NCI-H146 treated with DMSO at 0.1 percent for 48 hours (cell line): ENCODE measurements around the gene NRXN3.

Experiments
- DNase-seq: peaks from one replicate; lab custom pipeline; 2025; ENCODE audit not compliant: unreplicated experiment; lab: John Stamatoyannopoulos, UW

NRXN3 gene

GRCh38 chr14:79437951-79438350 lies 1267.8 kb downstream of the NRXN3 start:
- DNase-seq = no peak

- no peak for DNase-seq
Observed at GRCh38 chr14:79438696-79439342, 1268.6 kb downstream of the NRXN3 start.

- DNase-seq = no peak
Observed at GRCh38 chr14:79442786-79443185, 1272.6 kb downstream of the NRXN3 start.

- no peak for DNase-seq
Observed at GRCh38 chr14:79443602-79444001, 1273.4 kb downstream of the NRXN3 start.

GRCh38 chr14:79448960-79449359 lies 1278.8 kb downstream of the NRXN3 start:
- DNase-seq = no peak

GRCh38 chr14:79451601-79452000 lies 1281.4 kb downstream of the NRXN3 start:
- no peak for DNase-seq

GRCh38 chr14:79453276-79453675 lies 1283.1 kb downstream of the NRXN3 start:
- no peak for DNase-seq

GRCh38 chr14:79464468-79464867 lies 1294.3 kb downstream of the NRXN3 start:
- no peak for DNase-seq

- no peak for DNase-seq
Observed at GRCh38 chr14:79465651-79466050, 1295.5 kb downstream of the NRXN3 start.

- no peak for DNase-seq
Observed at GRCh38 chr14:79466938-79467527, 1296.9 kb downstream of the NRXN3 start.

GRCh38 chr14:79467835-79468234 lies 1297.7 kb downstream of the NRXN3 start:
- DNase-seq = no peak

- no peak for DNase-seq
Observed at GRCh38 chr14:79468486-79468885, 1298.3 kb downstream of the NRXN3 start.

GRCh38 chr14:79473651-79474050 lies 1303.5 kb downstream of the NRXN3 start:
- no peak for DNase-seq

- no peak for DNase-seq
Observed at GRCh38 chr14:79475887-79476532, 1305.8 kb downstream of the NRXN3 start.

GRCh38 chr14:79476552-79476951 lies 1306.4 kb downstream of the NRXN3 start:
- DNase-seq = no peak

GRCh38 chr14:79480212-79480611 lies 1310.0 kb downstream of the NRXN3 start:
- DNase-seq = no peak

GRCh38 chr14:79482825-79483224 lies 1312.7 kb downstream of the NRXN3 start:
- no peak for DNase-seq

- DNase-seq = no peak
Observed at GRCh38 chr14:79483477-79484388, 1313.6 kb downstream of the NRXN3 start.

- no peak for DNase-seq
Observed at GRCh38 chr14:79487632-79488031, 1317.5 kb downstream of the NRXN3 start.

- no peak for DNase-seq
Observed at GRCh38 chr14:79491161-79491560, 1321.0 kb downstream of the NRXN3 start.

GRCh38 chr14:79493081-79493645 lies 1323.0 kb downstream of the NRXN3 start:
- no peak for DNase-seq
